Left lung (tissue), 14 donors: ENCODE measurements around the gene SH3BP5L. TPM values are rescaled to one million over a fixed set of nuclear protein-coding genes. Genes with fewer than 3 reads are reported as not detected.
A peak's percentile ranks its signal among the peaks of the same experiment; 100 is the strongest.

ENCODE experiments used
- ATAC-seq: fragments of 200-7000 bp; cut with Tn5 transposase; one replicate; pipeline ENCODE4 v1.9.1; 2020; ENCODE audit warnings: moderate library complexity
- DNase-seq, 4 donors: peaks; one replicate each; pipeline ENCODE4 v3.0.0-alpha.2; 2013 to 2020
- H3K27ac ChIP-seq, 2 donors: fragments of 200-600 bp; sonication (generic) in 1 of 2; one replicate each; pipeline versions ENCODE4 v1.5.0 to v1.8.0; 2020 to 2021
- H3K27me3 ChIP-seq, 2 donors: fragments of 200-600 bp; sonication (generic) in 1 of 2; one replicate each; pipeline versions ENCODE4 v1.5.0 to v1.8.0; 2020 to 2021
- H3K36me3 ChIP-seq, 2 donors: fragments of 200-600 bp; sonication (generic) in 1 of 2; one replicate each; pipeline versions ENCODE4 v1.5.0 to v1.8.0; 2020 to 2021
- H3K4me1 ChIP-seq, 2 donors: fragments of 200-600 bp; one replicate each; pipeline ENCODE4 v1.8.0; 2021
- H3K4me3 ChIP-seq, 2 donors: fragments of 200-600 bp; sonication (generic) in 1 of 2; one replicate each; pipeline versions ENCODE4 v1.5.0 to v1.8.0; 2020 to 2021; ENCODE audit warnings: mild to moderate bottlenecking in 1 of 2
- H3K9me3 ChIP-seq, 2 donors: fragments of 200-600 bp; sonication (generic) in 1 of 2; one replicate each; pipeline versions ENCODE4 v1.5.0 to v1.8.0; 2020 to 2021
- intact Hi-C, 2 donors: fragments of 100-400 bp; cut with DNase I; formaldehyde crosslinking; loops; one replicate each; pipeline versions ENCODE4 v1.11.2 to v1.14.2; 2022
- long read RNA-seq, 12 donors: library from polyadenylated mRNA in 2 of 12; unstranded in 2 of 12; transcript quantifications; one replicate each; pipeline ENCODE4 v2.0.0 and lab custom pipeline, GENCODE V29; 2019 to 2026
- polyA plus RNA-seq, 6 donors: library from polyadenylated mRNA; unstranded; fragments of 120-200 nt; gene quantifications; one replicate each; pipeline ENCODE4 v1.2.1, GENCODE V29; 2013; ENCODE audit not compliant: insufficient read length in 6 of 6
- total RNA-seq, 2 donors: library from RNA; stranded (reverse); fragmentation: NEBNext Ultra II Directional; extraction: Animal tissue kit (Norgen Biotek cat#: 25700); gene quantifications; one replicate each; pipeline ENCODE4 v1.2.1, GENCODE V29; 2021
- TF ChIP-seq, protein P1 (sequence below), 2 donors: fragments of 200-600 bp; sonication (generic) in 1 of 2; IDR thresholded peaks; one replicate each; pipeline versions ENCODE4 v1.5.0 to v1.8.0; 2021; ENCODE audit warnings: antibody characterized with exemption in 2 of 2
- donor health status: DM: no; HTN: yes; CAD: no.
- donor health status: DM: no; HTN: no; CAD: no.

SH3BP5L gene
- total RNA-seq = 10 to 100 TPM; 24.0 to 26.5 TPM
- polyA plus RNA-seq = 10 to 100 TPM; 23.0 to 25.8 (median 23.5) TPM
- long read RNA-seq, donor 1, partial matches to known transcripts = 0 of 4 reads
- long read RNA-seq, donor 1, other reads (novel, unspliced or antisense) = 0 of 4 reads
- long read RNA-seq, donor 2, partial matches to known transcripts = 0 of 4 reads
- long read RNA-seq, donor 2, other reads (novel, unspliced or antisense) = 0 of 4 reads
- long read RNA-seq, donor 3, partial matches to known transcripts = 0 of 4 reads
- long read RNA-seq, donor 3, other reads (novel, unspliced or antisense) = 0 of 4 reads
- long read RNA-seq, donor 4 = 0 reads
- long read RNA-seq, donor 5, partial matches to known transcripts = 0 of 5 reads
- long read RNA-seq, donor 5, other reads (novel, unspliced or antisense) = 0 of 5 reads
- long read RNA-seq, donor 6, partial matches to known transcripts = 0 of 3 reads
- long read RNA-seq, donor 6, other reads (novel, unspliced or antisense) = 0 of 3 reads
- long read RNA-seq, donor 7, transcript SH3BP5L-201 (7 exons, 3,861 nt) = major isoform, 7 of 7 reads
- long read RNA-seq, donor 7, partial matches to known transcripts = 0 of 7 reads
- long read RNA-seq, donor 7, other reads (novel, unspliced or antisense) = 0 of 7 reads
- long read RNA-seq, donor 8, transcript SH3BP5L-201 (7 exons, 3,861 nt) = major isoform, 5 of 5 reads
- long read RNA-seq, donor 8, partial matches to known transcripts = 0 of 5 reads
- long read RNA-seq, donor 8, other reads (novel, unspliced or antisense) = 0 of 5 reads
- long read RNA-seq, donor 9 = 0 reads
- long read RNA-seq, donor 10 = 0 reads
- long read RNA-seq, donor 11, partial matches to known transcripts = 5 of 9 reads
- long read RNA-seq, donor 11, other reads (novel, unspliced or antisense) = 0 of 9 reads
- long read RNA-seq, donor 12, partial matches to known transcripts = 0 of 5 reads
- long read RNA-seq, donor 12, other reads (novel, unspliced or antisense) = 0 of 5 reads

DNA sequence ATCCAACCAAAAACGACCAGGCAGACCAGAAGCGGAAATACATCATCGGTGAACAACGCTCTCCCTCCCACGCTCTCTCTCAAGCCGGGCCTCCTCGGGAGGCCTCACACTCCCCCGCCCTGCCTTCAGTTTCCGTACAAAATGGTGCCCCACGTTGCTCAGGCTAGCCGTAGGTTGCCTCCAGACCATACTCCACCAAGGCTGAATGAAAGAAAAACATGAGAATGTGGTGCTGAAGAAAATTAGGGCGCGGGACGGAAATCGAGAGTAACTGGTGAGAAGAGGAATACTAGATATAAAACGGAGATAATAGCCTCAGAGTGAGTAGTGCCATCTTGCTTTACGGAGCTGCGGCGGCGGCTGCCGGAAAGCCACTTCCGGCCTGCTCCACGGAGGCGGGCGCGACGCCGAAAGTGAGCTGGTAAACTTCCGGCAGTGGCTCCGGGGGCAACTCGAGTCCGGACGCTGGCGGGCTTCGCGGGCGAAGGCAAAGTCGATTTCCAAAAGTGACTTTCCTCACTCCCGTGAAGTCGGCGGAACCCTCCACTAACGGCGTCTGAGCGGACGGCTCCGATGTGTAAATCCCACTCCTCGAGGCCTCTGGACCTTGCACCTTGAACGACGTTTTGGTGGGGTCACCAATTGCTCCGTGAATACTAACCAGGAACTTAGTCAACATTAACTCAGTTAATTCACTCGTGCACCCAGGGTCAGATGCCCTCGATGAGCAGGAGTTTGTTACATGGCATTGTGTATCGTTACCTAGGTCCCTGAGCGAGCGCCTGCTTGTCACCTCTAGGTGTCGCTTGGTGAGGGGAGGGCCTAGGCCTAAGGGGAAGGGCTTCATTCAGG is at the start of gene SH3BP5L:
SH3BP5L (minus strand) TSS at position 7 of the 852 bp plus-strand sequence. CDS start 980 bp downstream, outside the sequence.
- intact Hi-C loops = no loop called here
- Histone ChIP-seq H3K4me3 (peak within 1 kb of the TSS; percentile 59 to 82), H3K27me3 (no peaks in the 10 kb centered on the region), H3K36me3 (peaks cover 0 to 7% of the 10 kb centered on the region in 2 donors), H3K4me1 (peaks cover 32 to 57% of the 10 kb centered on the region in 2 donors), H3K27ac (peak within 1 kb of the TSS; percentile 96 to 97), H3K9me3 (no peaks in the 10 kb centered on the region)
- DNase-seq (peak; percentile 95 to 99 (median 96)), ATAC-seq (peak; percentile 95)
- TF ChIP-seq, protein P1, sequence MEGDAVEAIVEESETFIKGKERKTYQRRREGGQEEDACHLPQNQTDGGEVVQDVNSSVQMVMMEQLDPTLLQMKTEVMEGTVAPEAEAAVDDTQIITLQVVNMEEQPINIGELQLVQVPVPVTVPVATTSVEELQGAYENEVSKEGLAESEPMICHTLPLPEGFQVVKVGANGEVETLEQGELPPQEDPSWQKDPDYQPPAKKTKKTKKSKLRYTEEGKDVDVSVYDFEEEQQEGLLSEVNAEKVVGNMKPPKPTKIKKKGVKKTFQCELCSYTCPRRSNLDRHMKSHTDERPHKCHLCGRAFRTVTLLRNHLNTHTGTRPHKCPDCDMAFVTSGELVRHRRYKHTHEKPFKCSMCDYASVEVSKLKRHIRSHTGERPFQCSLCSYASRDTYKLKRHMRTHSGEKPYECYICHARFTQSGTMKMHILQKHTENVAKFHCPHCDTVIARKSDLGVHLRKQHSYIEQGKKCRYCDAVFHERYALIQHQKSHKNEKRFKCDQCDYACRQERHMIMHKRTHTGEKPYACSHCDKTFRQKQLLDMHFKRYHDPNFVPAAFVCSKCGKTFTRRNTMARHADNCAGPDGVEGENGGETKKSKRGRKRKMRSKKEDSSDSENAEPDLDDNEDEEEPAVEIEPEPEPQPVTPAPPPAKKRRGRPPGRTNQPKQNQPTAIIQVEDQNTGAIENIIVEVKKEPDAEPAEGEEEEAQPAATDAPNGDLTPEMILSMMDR (IDR thresholded peaks at IDR 0.05) = peak; percentile 45

DNA sequence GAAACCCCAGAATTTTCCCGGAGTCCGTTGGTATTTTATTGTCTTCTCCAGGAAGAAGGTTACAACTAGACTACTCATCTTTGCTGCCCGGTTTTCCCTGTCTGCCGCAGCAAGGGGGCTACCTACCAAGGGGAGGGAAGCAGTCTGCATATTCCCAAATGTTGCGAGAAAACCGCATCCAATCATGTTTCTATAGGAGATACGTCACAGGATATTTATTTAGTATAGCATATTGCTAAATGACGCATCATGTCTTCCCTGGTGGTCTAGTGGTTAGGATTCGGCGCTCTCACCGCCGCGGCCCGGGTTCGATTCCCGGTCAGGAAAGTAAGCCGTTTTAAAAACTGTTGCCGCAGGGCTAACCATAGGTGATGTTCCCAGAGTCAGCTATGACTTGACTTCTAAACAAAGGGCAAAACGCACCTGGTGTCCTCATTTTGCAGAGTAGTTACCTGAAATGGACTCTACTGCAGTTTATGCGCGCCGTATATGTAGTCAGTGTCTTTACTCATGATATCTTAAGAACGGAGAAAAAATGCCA is 48.3 kb upstream of the SH3BP5L start:
- peak overlapping the region; percentile 67 to 70 for H3K4me3 ChIP-seq
- TF ChIP-seq, protein P1 (IDR thresholded peaks at IDR 0.05) = no peak
- H3K9me3 ChIP-seq = no peaks in the 10 kb centered on the region
- no peaks in the 10 kb centered on the region for H3K27me3 ChIP-seq
- H3K36me3 ChIP-seq = no peaks in the 10 kb centered on the region
- peak overlapping the region; percentile 96 to 98 for H3K27ac ChIP-seq
- peak in 2 of 4 donors; percentile 92 to 93 for DNase-seq
- ATAC-seq = peak; percentile 51
- peaks cover 4 to 11% of the 10 kb centered on the region in 2 donors for H3K4me1 ChIP-seq
- intact Hi-C loops = no loop called here

DNA sequence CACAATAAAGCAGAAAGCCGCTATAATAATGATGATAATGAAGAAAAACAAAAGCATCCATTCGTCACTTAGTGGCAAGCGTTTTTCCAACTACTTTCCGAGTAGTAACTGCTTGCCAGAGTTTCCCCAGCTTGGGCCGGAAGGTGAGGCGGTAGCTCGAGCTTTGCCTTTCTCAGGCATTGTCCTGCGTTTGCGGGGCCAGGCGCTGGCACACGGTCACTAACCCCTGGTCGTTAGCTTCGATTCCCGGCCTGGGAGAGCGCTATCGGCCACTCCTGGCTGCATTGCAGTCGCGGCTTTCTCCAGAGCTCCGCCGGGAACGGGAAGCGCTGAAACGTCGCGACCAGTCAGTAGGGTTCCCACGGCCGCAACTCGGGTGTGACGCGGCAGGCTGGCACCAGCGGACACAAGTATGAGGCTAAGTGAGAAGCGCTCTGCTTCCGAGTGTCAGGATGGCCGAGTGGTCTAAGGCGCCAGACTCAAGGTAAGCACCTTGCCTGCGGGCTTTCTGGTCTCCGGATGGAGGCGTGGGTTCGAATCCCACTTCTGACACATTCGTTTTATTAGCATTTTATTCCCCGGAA is 47.8 kb upstream of the SH3BP5L start:
- intact Hi-C loops = no loop called here
- Histone ChIP-seq H3K4me3 (peak overlapping the region; percentile 67 to 70), H3K4me1 (peaks cover 4 to 11% of the 10 kb centered on the region in 2 donors), H3K27me3 (no peaks in the 10 kb centered on the region), H3K27ac (peak overlapping the region; percentile 96 to 98), H3K36me3 (no peaks in the 10 kb centered on the region), H3K9me3 (no peaks in the 10 kb centered on the region)
- TF ChIP-seq, protein P1 (IDR thresholded peaks at IDR 0.05) = no peak
- ATAC-seq (peak; percentile 94), DNase-seq (peak; percentile 94 to 98 (median 96))

DNA sequence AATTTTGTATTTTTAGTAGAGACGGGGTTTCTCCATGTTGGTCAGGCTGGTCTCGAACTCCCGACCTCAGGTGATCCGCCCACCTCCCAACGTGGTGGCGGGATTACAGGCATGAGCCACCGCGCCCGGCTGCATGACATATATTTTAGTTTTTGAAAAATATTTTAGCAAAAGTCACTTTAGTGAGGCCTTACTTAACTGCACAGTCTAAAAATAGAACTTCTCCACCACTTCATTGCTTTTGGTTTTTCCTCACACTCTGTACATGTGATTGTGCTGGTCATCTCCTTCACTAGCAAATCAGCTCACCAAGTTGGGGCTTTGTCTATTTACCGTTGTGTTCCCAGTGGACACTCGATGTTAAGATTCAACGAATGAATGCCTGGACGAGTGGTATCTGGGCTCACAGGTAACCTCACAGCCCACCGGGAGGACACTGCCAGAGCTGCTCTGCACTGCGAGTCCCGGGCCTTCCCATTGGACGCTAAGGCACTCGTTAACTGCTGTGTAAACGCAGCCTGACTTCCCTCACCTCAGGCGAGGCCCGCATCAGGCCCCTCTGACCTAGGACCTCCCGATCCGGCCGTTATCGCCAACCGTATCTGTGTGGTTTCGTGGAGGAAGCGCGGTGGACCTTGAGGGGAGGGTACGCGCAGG is 47.2 kb upstream of the SH3BP5L start:
- intact Hi-C loops = no loop called here
- peak; percentile 71 to 85 (median 80) for DNase-seq

More for the DNA sequence above, 47.2 kb upstream of the SH3BP5L start:
- Histone ChIP-seq H3K27me3 (no peaks in the 10 kb centered on the region), H3K4me3 (peak overlapping the region; percentile 67 to 70), H3K27ac (peak overlapping the region; percentile 96 to 98), H3K36me3 (no peaks in the 10 kb centered on the region), H3K9me3 (no peaks in the 10 kb centered on the region), H3K4me1 (peaks cover 4 to 11% of the 10 kb centered on the region in 2 donors)
- peak; percentile 86 for ATAC-seq
- TF ChIP-seq, protein P1 (IDR thresholded peaks at IDR 0.05) = no peak
